GM18951 (cell line): ENCODE measurements around the gene PPP1R15A.
"Not testable (repeated sequence)": the region's sequence is repeated elsewhere in the genome, so short reads cannot be mapped to it uniquely, and the experiment has no call there.

Experiments used
- POLR2A ChIP-seq: IDR thresholded peaks from 4 replicates; pipeline ENCODE4 v1.6.1; 2011; ENCODE audit warnings: mild to moderate bottlenecking; ENCODE audit not compliant: insufficient read length, insufficient read depth; ENCODE audit errors: extremely low read depth
- in situ Hi-C: fragments of 300-500 bp; cut with MboI; formaldehyde crosslinking; loops from one replicate; pipeline ENCODE4 v1.12.0; 2022; ENCODE audit warnings: low sequenced_read_pairs, mixed read lengths, inconsistent platforms; ENCODE audit not compliant: unreplicated experiment

The PPP1R15A gene

GRCh38 chr19:48881741-48882657 is 9.8 kb downstream of the PPP1R15A start:
- in situ Hi-C loops, result no loop called here

GRCh38 chr19:48883726-48884125 is 11.5 kb downstream of the PPP1R15A start:
- TF ChIP-seq POLR2A, result no peak
- in situ Hi-C loops, result no loop called here

More at GRCh38 chr19:48881741-48882657, 9.8 kb downstream of the PPP1R15A start:
- no peak for TF ChIP-seq POLR2A

- no peak for TF ChIP-seq POLR2A
- in situ Hi-C loops, result no loop called here
Measured at GRCh38 chr19:48887861-48888612, 15.8 kb downstream of the PPP1R15A start.

GRCh38 chr19:48889496-48889895 is 17.3 kb downstream of the PPP1R15A start:
- in situ Hi-C loops, result not testable (repeated sequence)

- no peak for TF ChIP-seq POLR2A
- in situ Hi-C loops, result no loop called here
Measured at GRCh38 chr19:48890551-48890950, 18.3 kb downstream of the PPP1R15A start.

GRCh38 chr19:48895226-48895625 is 23.0 kb downstream of the PPP1R15A start:
- in situ Hi-C loops, result no loop called here
- no peak for TF ChIP-seq POLR2A

GRCh38 chr19:48896191-48896720 is 24.0 kb downstream of the PPP1R15A start:
- in situ Hi-C loops, result no loop called here
- peak; percentile 12 for TF ChIP-seq POLR2A

- no peak for TF ChIP-seq POLR2A
- in situ Hi-C loops, result no loop called here
Measured at GRCh38 chr19:48897181-48897580, 25.0 kb downstream of the PPP1R15A start.

- in situ Hi-C loops, result not testable (repeated sequence)
Measured at GRCh38 chr19:48899386-48899749, 27.1 kb downstream of the PPP1R15A start.

- in situ Hi-C loops, result no loop called here
- peak; percentile 67 for TF ChIP-seq POLR2A
Measured at GRCh38 chr19:48899781-48900476, 27.7 kb downstream of the PPP1R15A start, which contains the start of gene NUCB1. NUCB1 (plus strand) TSS chr19:48900312; CDS start chr19:48900797, 485 bp downstream.

GRCh38 chr19:48900477-48901406 is 28.5 kb downstream of the PPP1R15A start:
- TF ChIP-seq POLR2A, result no peak
- in situ Hi-C loops, result no loop called here

GRCh38 chr19:48902291-48902690 is 30.1 kb downstream of the PPP1R15A start:
- in situ Hi-C loops, result not testable (repeated sequence)

- in situ Hi-C loops, result not testable (repeated sequence)
Measured at GRCh38 chr19:48903788-48904187, 31.6 kb downstream of the PPP1R15A start.
